H1 (cell line): Measurements from ENCODE around the gene BCAS1. TPM values are rescaled to one million over a fixed set of nuclear protein-coding genes. Genes with fewer than 3 reads are reported as not detected.

ENCODE experiments used
- EZH2 ChIP-seq: fragments of 200-600 bp; sonication (generic); IDR thresholded peaks from 2 replicates; pipeline ENCODE4 v1.7.1; 2012; ENCODE audit warnings: low read depth, mild to moderate bottlenecking, moderate library complexity, low read length, inconsistent platforms; ENCODE audit not compliant: severe bottlenecking
- MAFK ChIP-seq: IDR thresholded peaks from 2 replicates; pipeline ENCODE4 v1.6.1; 2012; ENCODE audit warnings: low read depth, mild to moderate bottlenecking, improper control_type of control experiment, low read length
- NRF1 ChIP-seq: IDR thresholded peaks from 2 replicates; pipeline ENCODE4 v1.6.1; 2011; ENCODE audit warnings: mild to moderate bottlenecking, low read depth, low read length, improper control_type of control experiment
- POLR2A ChIP-seq, 2 experiments: IDR thresholded peaks; 1 replicate in 1 of 2; 2 replicates in 1 of 2; pipeline ENCODE4 v1.6.1; 2011; ENCODE audit warnings: low read depth in 2 of 2, low read length in 2 of 2, mild to moderate bottlenecking in 2 of 2; ENCODE audit errors: control extremely low read depth in 1 of 2
- RXRA ChIP-seq: IDR thresholded peaks from 2 replicates; pipeline ENCODE4 v1.6.1; 2011; ENCODE audit warnings: low read depth, mild to moderate bottlenecking, low read length, moderate library complexity; ENCODE audit not compliant: insufficient read depth
- SIRT6 ChIP-seq: IDR thresholded peaks from one replicate; pipeline ENCODE4 v1.7.1; 2012; ENCODE audit warnings: low read length, inconsistent platforms
- SRF ChIP-seq: IDR thresholded peaks from 2 replicates; pipeline ENCODE4 v1.6.1; 2011; ENCODE audit warnings: mild to moderate bottlenecking, low read depth, low read length, moderate library complexity
- TAF1 ChIP-seq: IDR thresholded peaks from 2 replicates; pipeline ENCODE4 v1.6.1; 2011; ENCODE audit warnings: mild to moderate bottlenecking, low read depth, low read length
- ZNF274 ChIP-seq: IDR thresholded peaks from 2 replicates; pipeline ENCODE4 v1.7.0; 2012; ENCODE audit warnings: low read length, borderline replicate concordance; ENCODE audit errors: extremely low read depth
- polyA plus RNA-seq, 7 experiments: library from polyadenylated mRNA; depleted of rRNA in 3 of 7; stranded (reverse) in 5 of 7; unstranded in 2 of 7; fragments of >200 nt in 5 of 7; fragments of 200-250 nt in 2 of 7; gene quantifications; 1 replicate in 5 of 7; 2 replicates in 1 of 7; 4 replicates in 1 of 7; pipeline versions ENCODE4 v1.2.1 to v1.2.3, GENCODE V29; 2011 to 2013; ENCODE audit warnings: missing spikeins in 2 of 7, mixed read lengths in 2 of 7
- total RNA-seq: library from RNA; stranded (reverse); fragmentation: NEBNext Ultra II Directional; extraction: Animal tissue kit (Norgen Biotek cat#: 25700); gene quantifications from 2 replicates; pipeline ENCODE4 v1.2.1, GENCODE V29; 2021
- TF ChIP-seq, protein P1 (sequence below): fragments of 300-600 bp; sonication (generic); IDR thresholded peaks from 2 replicates; pipeline ENCODE4 v1.7.1; 2012; ENCODE audit warnings: low read length, moderate library complexity, mild to moderate bottlenecking, inconsistent platforms; ENCODE audit not compliant: insufficient replicate concordance
- TF ChIP-seq, protein P2 (sequence below): IDR thresholded peaks from 2 replicates; pipeline ENCODE4 v1.6.1; 2011; ENCODE audit warnings: low read depth, mild to moderate bottlenecking, low read length; ENCODE audit not compliant: insufficient read depth

The BCAS1 gene
- total and polyA plus RNA-seq, 2 of the 8 experiments (the other 6 are each of a cell fraction or from before 2014, with no cell fraction given): 0.06 to 0.19 TPM

DNA sequence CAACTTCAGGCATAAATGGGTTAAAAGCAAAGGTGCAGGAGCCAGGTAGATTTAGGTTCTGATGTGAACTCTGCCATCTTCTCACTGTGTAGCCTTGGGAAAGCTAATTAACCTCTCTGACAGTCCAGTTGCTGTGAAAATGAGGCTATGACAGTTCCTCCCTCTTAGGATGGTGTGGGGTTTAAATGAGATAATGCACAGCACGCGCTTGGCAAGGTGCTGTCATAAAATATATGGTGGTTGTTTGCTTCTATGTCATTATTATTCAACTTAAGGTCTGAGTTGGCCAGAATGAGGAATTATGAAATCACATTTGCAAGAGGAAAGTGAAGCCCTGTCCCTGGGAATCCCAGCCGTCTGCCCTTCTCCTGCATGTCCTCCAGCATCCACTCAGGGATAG lies 15.5 kb upstream of the BCAS1 start (continued):
- TF ChIP-seq, protein P1, sequence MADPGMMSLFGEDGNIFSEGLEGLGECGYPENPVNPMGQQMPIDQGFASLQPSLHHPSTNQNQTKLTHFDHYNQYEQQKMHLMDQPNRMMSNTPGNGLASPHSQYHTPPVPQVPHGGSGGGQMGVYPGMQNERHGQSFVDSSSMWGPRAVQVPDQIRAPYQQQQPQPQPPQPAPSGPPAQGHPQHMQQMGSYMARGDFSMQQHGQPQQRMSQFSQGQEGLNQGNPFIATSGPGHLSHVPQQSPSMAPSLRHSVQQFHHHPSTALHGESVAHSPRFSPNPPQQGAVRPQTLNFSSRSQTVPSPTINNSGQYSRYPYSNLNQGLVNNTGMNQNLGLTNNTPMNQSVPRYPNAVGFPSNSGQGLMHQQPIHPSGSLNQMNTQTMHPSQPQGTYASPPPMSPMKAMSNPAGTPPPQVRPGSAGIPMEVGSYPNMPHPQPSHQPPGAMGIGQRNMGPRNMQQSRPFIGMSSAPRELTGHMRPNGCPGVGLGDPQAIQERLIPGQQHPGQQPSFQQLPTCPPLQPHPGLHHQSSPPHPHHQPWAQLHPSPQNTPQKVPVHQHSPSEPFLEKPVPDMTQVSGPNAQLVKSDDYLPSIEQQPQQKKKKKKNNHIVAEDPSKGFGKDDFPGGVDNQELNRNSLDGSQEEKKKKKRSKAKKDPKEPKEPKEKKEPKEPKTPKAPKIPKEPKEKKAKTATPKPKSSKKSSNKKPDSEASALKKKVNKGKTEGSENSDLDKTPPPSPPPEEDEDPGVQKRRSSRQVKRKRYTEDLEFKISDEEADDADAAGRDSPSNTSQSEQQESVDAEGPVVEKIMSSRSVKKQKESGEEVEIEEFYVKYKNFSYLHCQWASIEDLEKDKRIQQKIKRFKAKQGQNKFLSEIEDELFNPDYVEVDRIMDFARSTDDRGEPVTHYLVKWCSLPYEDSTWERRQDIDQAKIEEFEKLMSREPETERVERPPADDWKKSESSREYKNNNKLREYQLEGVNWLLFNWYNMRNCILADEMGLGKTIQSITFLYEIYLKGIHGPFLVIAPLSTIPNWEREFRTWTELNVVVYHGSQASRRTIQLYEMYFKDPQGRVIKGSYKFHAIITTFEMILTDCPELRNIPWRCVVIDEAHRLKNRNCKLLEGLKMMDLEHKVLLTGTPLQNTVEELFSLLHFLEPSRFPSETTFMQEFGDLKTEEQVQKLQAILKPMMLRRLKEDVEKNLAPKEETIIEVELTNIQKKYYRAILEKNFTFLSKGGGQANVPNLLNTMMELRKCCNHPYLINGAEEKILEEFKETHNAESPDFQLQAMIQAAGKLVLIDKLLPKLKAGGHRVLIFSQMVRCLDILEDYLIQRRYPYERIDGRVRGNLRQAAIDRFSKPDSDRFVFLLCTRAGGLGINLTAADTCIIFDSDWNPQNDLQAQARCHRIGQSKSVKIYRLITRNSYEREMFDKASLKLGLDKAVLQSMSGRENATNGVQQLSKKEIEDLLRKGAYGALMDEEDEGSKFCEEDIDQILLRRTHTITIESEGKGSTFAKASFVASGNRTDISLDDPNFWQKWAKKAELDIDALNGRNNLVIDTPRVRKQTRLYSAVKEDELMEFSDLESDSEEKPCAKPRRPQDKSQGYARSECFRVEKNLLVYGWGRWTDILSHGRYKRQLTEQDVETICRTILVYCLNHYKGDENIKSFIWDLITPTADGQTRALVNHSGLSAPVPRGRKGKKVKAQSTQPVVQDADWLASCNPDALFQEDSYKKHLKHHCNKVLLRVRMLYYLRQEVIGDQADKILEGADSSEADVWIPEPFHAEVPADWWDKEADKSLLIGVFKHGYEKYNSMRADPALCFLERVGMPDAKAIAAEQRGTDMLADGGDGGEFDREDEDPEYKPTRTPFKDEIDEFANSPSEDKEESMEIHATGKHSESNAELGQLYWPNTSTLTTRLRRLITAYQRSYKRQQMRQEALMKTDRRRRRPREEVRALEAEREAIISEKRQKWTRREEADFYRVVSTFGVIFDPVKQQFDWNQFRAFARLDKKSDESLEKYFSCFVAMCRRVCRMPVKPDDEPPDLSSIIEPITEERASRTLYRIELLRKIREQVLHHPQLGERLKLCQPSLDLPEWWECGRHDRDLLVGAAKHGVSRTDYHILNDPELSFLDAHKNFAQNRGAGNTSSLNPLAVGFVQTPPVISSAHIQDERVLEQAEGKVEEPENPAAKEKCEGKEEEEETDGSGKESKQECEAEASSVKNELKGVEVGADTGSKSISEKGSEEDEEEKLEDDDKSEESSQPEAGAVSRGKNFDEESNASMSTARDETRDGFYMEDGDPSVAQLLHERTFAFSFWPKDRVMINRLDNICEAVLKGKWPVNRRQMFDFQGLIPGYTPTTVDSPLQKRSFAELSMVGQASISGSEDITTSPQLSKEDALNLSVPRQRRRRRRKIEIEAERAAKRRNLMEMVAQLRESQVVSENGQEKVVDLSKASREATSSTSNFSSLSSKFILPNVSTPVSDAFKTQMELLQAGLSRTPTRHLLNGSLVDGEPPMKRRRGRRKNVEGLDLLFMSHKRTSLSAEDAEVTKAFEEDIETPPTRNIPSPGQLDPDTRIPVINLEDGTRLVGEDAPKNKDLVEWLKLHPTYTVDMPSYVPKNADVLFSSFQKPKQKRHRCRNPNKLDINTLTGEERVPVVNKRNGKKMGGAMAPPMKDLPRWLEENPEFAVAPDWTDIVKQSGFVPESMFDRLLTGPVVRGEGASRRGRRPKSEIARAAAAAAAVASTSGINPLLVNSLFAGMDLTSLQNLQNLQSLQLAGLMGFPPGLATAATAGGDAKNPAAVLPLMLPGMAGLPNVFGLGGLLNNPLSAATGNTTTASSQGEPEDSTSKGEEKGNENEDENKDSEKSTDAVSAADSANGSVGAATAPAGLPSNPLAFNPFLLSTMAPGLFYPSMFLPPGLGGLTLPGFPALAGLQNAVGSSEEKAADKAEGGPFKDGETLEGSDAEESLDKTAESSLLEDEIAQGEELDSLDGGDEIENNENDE: no peak
- TF ChIP-seq MAFK (no peak), SRF (no peak), EZH2 (no peak), SIRT6 (no peak), NRF1 (no peak), ZNF274 (no peak), TAF1 (no peak), RXRA (no peak), POLR2A (IDR thresholded peaks at IDR 0.05; ENCODE audit: control extremely low read depth in 1 of 2, low read depth in 2 of 2, low read length in 2 of 2) (no peak)
- TF ChIP-seq, protein P2, sequence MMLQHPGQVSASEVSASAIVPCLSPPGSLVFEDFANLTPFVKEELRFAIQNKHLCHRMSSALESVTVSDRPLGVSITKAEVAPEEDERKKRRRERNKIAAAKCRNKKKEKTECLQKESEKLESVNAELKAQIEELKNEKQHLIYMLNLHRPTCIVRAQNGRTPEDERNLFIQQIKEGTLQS: no peak
